Urinary bladder (tissue), 4 donors: ENCODE data around the gene FTCD. TPM values are rescaled to one million over a fixed set of nuclear protein-coding genes. Genes with fewer than 3 reads are reported as not detected.
"Not testable (repeated sequence)": the region's sequence is repeated elsewhere in the genome, so short reads cannot be mapped to it uniquely, and the experiment has no call there.

Experiments
- DNase-seq: peaks from one replicate; pipeline ENCODE4 v3.0.0-alpha.2; 2015; ENCODE audit errors: extremely low spot score
- H3K27ac ChIP-seq: one replicate; pipeline ENCODE4 v1.5.1; 2013; ENCODE audit warnings: low read depth, mild to moderate bottlenecking, moderate library complexity
- H3K36me3 ChIP-seq: one replicate; pipeline ENCODE4 v1.6.1; 2013; ENCODE audit warnings: mild to moderate bottlenecking, moderate library complexity; ENCODE audit not compliant: insufficient read depth
- H3K4me1 ChIP-seq: one replicate; pipeline ENCODE4 v1.6.1; 2013; ENCODE audit warnings: mild to moderate bottlenecking, moderate library complexity; ENCODE audit not compliant: insufficient read depth
- H3K4me3 ChIP-seq: one replicate; pipeline ENCODE4 v1.5.1; 2013; ENCODE audit warnings: low read depth, low read length
- WGBS: extraction: QIAGEN DNeasy Blood & Tissue Kit; methylation state at CpG from one replicate; pipeline ENCODE4 v1.1.7; 2013; 5-methylcytosine and 5-hydroxymethylcytosine counted together
- polyA plus RNA-seq: library from polyadenylated mRNA; stranded (reverse); fragments of 200-250 nt; gene quantifications from one replicate; pipeline ENCODE4 v1.2.3, GENCODE V29; 2013
- total RNA-seq: library from RNA; depleted of rRNA; stranded (reverse); fragments of >200 nt; gene quantifications from one replicate; pipeline ENCODE4 v1.2.3, GENCODE V29; 2014
- donor health status: healthy with polysubstance abuse.
- donor health status: healthy.

Gene FTCD
- total and polyA plus RNA-seq, 2 donors: 0.48 to 0.75 TPM

- no peak for DNase-seq
- 85% methylated on average over 4 of the region's 4 CpGs for WGBS
- H3K27ac ChIP-seq: no peak overlapping the region
Measured at GRCh38 chr21:46191257-46191685, 35.9 kb upstream of the FTCD start.

GRCh38 chr21:46190491-46191131, 35.2 kb upstream of the FTCD start:
- 92% methylated on average over 15 of the region's 15 CpGs for WGBS
- H3K4me3 ChIP-seq: no peak overlapping the region
- H3K36me3 ChIP-seq: peaks cover 3% of the 10 kb centered on the region
- DNase-seq: no peak
- H3K27ac ChIP-seq: no peak overlapping the region
- H3K4me1 ChIP-seq: no peaks in the 10 kb centered on the region

More at GRCh38 chr21:46191257-46191685, 35.9 kb upstream of the FTCD start:
- H3K36me3 ChIP-seq: peaks cover 5% of the 10 kb centered on the region
- H3K4me1 ChIP-seq: no peaks in the 10 kb centered on the region
- no peak overlapping the region for H3K4me3 ChIP-seq

GRCh38 chr21:46189959-46190490, 34.6 kb upstream of the FTCD start:
- no peak for DNase-seq

GRCh38 chr21:46189213-46189958, 34.0 kb upstream of the FTCD start:
- H3K36me3 ChIP-seq: no peaks in the 10 kb centered on the region
- DNase-seq: no peak
- H3K4me3 ChIP-seq: no peak overlapping the region
- H3K4me1 ChIP-seq: no peaks in the 10 kb centered on the region
- H3K27ac ChIP-seq: no peak overlapping the region
- 69% methylated on average over 9 of the region's 9 CpGs for WGBS

More at GRCh38 chr21:46189959-46190490, 34.6 kb upstream of the FTCD start:
- WGBS: 91% methylated on average over 14 of the region's 14 CpGs
- H3K27ac ChIP-seq: no peak overlapping the region
- H3K36me3 ChIP-seq: peaks cover 1% of the 10 kb centered on the region
- H3K4me1 ChIP-seq: no peaks in the 10 kb centered on the region
- no peak overlapping the region for H3K4me3 ChIP-seq

- Histone ChIP-seq H3K4me1 (no peaks in the 10 kb centered on the region), H3K36me3 (no peaks in the 10 kb centered on the region), H3K4me3 (no peak overlapping the region), H3K27ac (no peak overlapping the region)
- DNase-seq: no peak
- WGBS: 47% methylated on average over 17 of the region's 17 CpGs
Measured at GRCh38 chr21:46188226-46189212, 33.1 kb upstream of the FTCD start.

- Histone ChIP-seq H3K36me3 (no peaks in the 10 kb centered on the region), H3K27ac (no peak overlapping the region), H3K4me1 (no peaks in the 10 kb centered on the region), H3K4me3 (no peak overlapping the region)
- DNase-seq: no peak
- 83% methylated on average over 7 of the region's 7 CpGs for whole genome bisulfite sequencing
Measured at GRCh38 chr21:46187814-46188213, 32.4 kb upstream of the FTCD start.

GRCh38 chr21:46187261-46187660, 31.9 kb upstream of the FTCD start:
- Histone ChIP-seq H3K36me3 (no peaks in the 10 kb centered on the region), H3K4me3 (no peak overlapping the region), H3K4me1 (no peaks in the 10 kb centered on the region), H3K27ac (no peak overlapping the region)
- 95% methylated on average over 8 of the region's 8 CpGs for WGBS
- DNase-seq: no peak

- H3K36me3 ChIP-seq: no peaks in the 10 kb centered on the region
- no peak overlapping the region for H3K27ac ChIP-seq
- H3K4me1 ChIP-seq: no peaks in the 10 kb centered on the region
- H3K4me3 ChIP-seq: no peak overlapping the region
- 89% methylated on average over 7 of the region's 7 CpGs for WGBS
- no peak for DNase-seq
Measured at GRCh38 chr21:46185716-46186115, 30.3 kb upstream of the FTCD start.

GRCh38 chr21:46184625-46185555, 29.5 kb upstream of the FTCD start:
- peak; percentile 69 for DNase-seq
- WGBS: 11% methylated on average over 30 of the region's 30 CpGs
- Histone ChIP-seq H3K27ac (peak overlapping the region; percentile 58), H3K4me3 (peak overlapping the region; percentile 38), H3K4me1 (no peaks in the 10 kb centered on the region), H3K36me3 (no peaks in the 10 kb centered on the region)

- 3% methylated on average over 21 of the region's 24 CpGs for WGBS
- peak within 1 kb of the TSS; percentile 38 for H3K4me3 ChIP-seq
- DNase-seq: peak; percentile 78
- peak within 1 kb of the TSS; percentile 58 for H3K27ac ChIP-seq
- no peaks in the 10 kb centered on the region for H3K36me3 ChIP-seq
- H3K4me1 ChIP-seq: no peaks in the 10 kb centered on the region
Measured at GRCh38 chr21:46183910-46184624, 28.7 kb upstream of the FTCD start, which contains the start of gene SPATC1L. Gene SPATC1L (minus strand): TSS chr21:46184459. CDS start chr21:46182816, 1,643 bp downstream.

GRCh38 chr21:46183337-46183909, 28.0 kb upstream of the FTCD start:
- H3K4me1 ChIP-seq, H3K27ac ChIP-seq, H3K36me3 ChIP-seq, H3K4me3 ChIP-seq, DNase-seq: not testable (repeated sequence)
- WGBS: 36% methylated on average over 7 of the region's 13 CpGs
